ENCODE results near the gene GPR141.
"Not testable (repeated sequence)": the region's sequence is repeated elsewhere in the genome, so short reads cannot be mapped to it uniquely, and the experiment has no call there.

GPR141 gene

DNA sequence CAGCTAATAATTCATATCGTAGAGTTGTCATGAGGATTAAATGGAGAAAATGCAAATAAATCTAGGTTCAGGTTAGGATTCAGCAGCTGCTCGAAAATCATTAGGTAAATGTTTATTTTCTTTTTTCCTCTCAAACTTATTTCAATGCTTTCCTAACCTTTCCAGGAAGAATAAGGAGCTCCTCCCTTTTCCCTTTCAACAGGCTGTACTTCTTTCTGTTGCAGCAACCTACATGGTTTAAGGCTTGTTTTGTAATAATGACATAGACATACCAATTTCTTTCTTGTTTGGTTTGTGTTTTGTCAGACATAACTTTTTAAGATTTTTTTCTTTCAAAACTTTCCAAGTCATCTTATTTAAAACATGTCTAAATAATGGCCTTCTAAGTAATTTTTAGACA, 18.2 kb downstream of the GPR141 start:
- TF ChIP-seq CTCF (IDR thresholded peaks at IDR 0.05; ENCODE audit: insufficient read depth, low read length, poor library complexity, severe bottlenecking), result no peak
- DNase-seq (ENCODE audit: extremely low read depth, insufficient read length), result no peak
- Histone ChIP-seq H3K4me3 (replicated peaks; ENCODE audit: low read depth, low read length) (no peak overlapping the region), H3K36me3 (ENCODE audit: control insufficient read depth, insufficient read depth, low read length) (no peaks in the 10 kb centered on the region), H3K27me3 (replicated peaks; ENCODE audit: control insufficient read depth, insufficient read depth, low read length) (no peaks in the 10 kb centered on the region)

DNA sequence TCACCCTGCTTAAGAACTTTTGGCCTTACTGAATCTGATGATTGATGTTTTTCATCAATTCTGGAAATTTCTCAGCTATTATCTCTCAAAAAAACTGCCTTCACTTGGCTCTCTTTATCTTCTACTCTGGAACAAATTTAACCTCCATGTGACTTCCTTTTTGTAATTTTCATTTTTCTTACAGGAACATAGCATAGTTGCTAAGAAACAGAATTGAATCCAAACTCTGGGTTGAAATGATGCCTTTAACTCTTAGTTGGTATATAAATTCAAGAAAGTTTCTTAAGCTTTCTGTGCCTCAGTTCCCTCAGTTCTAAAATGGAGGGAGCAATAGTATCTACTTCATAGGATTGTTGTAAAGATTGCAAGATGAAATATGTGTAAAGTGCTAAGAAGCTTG, 19.8 kb downstream of the GPR141 start:
- no peaks in the 10 kb centered on the region for H3K27me3 ChIP-seq (replicated peaks; ENCODE audit: control insufficient read depth, insufficient read depth, low read length)
- no peak overlapping the region for H3K4me3 ChIP-seq (replicated peaks; ENCODE audit: low read depth, low read length)
- H3K36me3 ChIP-seq (ENCODE audit: control insufficient read depth, insufficient read depth, low read length), result no peaks in the 10 kb centered on the region
- DNase-seq (ENCODE audit: extremely low read depth, insufficient read length), result no peak
- TF ChIP-seq CTCF (IDR thresholded peaks at IDR 0.05; ENCODE audit: insufficient read depth, low read length, poor library complexity, severe bottlenecking), result no peak

DNA sequence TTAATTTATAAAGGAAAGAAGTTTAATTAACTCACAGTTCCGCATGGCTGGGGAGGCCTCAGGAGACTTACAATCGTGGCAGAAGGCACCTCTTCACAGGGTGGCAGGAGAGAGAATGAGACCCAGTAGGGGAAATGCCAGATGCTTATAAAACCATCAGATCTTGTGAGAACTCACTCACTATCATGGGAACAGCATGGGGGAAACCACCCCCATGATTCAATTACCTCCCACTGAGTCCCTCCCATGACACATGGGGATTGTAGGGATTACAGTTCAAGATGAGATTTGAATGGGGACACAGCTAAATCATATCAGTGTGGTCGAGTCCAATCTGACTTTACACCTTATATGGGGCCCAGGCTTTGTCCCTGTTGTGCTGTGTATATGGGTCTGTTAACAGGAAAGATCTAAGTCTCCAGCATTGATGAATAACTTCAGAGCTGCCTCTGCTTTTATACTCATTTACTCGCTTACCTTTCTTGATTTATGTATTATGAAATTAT, 20.8 kb downstream of the GPR141 start:
- H3K4me3 ChIP-seq (replicated peaks; ENCODE audit: low read depth, low read length); H3K27me3 ChIP-seq (replicated peaks; ENCODE audit: control insufficient read depth, insufficient read depth, low read length); H3K36me3 ChIP-seq (ENCODE audit: control insufficient read depth, insufficient read depth, low read length); DNase-seq (ENCODE audit: extremely low read depth, insufficient read length): not testable (repeated sequence)

- no peak for DNase-seq (ENCODE audit: extremely low read depth, insufficient read length)
- no peak overlapping the region for H3K4me3 ChIP-seq (replicated peaks; ENCODE audit: low read depth, low read length)
- no peaks in the 10 kb centered on the region for H3K36me3 ChIP-seq (ENCODE audit: control insufficient read depth, insufficient read depth, low read length)
- H3K27me3 ChIP-seq (replicated peaks; ENCODE audit: control insufficient read depth, insufficient read depth, low read length), result no peaks in the 10 kb centered on the region
- no peak for TF ChIP-seq CTCF (IDR thresholded peaks at IDR 0.05; ENCODE audit: insufficient read depth, low read length, poor library complexity, severe bottlenecking)
Observed at GRCh38 chr7:37705976-37706375, 22.4 kb downstream of the GPR141 start.

GRCh38 chr7:37706804-37707203, 23.2 kb downstream of the GPR141 start:
- no peak overlapping the region for H3K4me3 ChIP-seq (replicated peaks; ENCODE audit: low read depth, low read length)

GRCh38 chr7:37707754-37708485, 24.4 kb downstream of the GPR141 start:
- Histone ChIP-seq H3K36me3 (ENCODE audit: control insufficient read depth, insufficient read depth, low read length) (no peaks in the 10 kb centered on the region), H3K27me3 (replicated peaks; ENCODE audit: control insufficient read depth, insufficient read depth, low read length) (no peaks in the 10 kb centered on the region), H3K4me3 (replicated peaks; ENCODE audit: low read depth, low read length) (no peak overlapping the region)
- TF ChIP-seq CTCF (IDR thresholded peaks at IDR 0.05; ENCODE audit: insufficient read depth, low read length, poor library complexity, severe bottlenecking), result no peak
- no peak for DNase-seq (ENCODE audit: extremely low read depth, insufficient read length)

More at GRCh38 chr7:37706804-37707203, 23.2 kb downstream of the GPR141 start:
- Histone ChIP-seq H3K27me3 (replicated peaks; ENCODE audit: control insufficient read depth, insufficient read depth, low read length) (no peaks in the 10 kb centered on the region), H3K36me3 (ENCODE audit: control insufficient read depth, insufficient read depth, low read length) (no peaks in the 10 kb centered on the region)
- DNase-seq (ENCODE audit: extremely low read depth, insufficient read length), result no peak
- no peak for TF ChIP-seq CTCF (IDR thresholded peaks at IDR 0.05; ENCODE audit: insufficient read depth, low read length, poor library complexity, severe bottlenecking)

Measured in GM06990 (cell line).